Posterior vena cava (tissue), 2 donors: ENCODE data around the gene FBN1. TPM values are rescaled to one million over a fixed set of nuclear protein-coding genes. Genes with fewer than 3 reads are reported as not detected.
A peak's percentile ranks its signal among the peaks of the same experiment; 100 is the strongest.

ENCODE experiments used
- DNase-seq: peaks from one replicate; pipeline ENCODE4 v3.0.0-alpha.2; 2020; ENCODE audit warnings: low spot score
- intact Hi-C, 2 donors: fragments of 100-400 bp; cut with DNase I; formaldehyde crosslinking; loops; one replicate each; pipeline versions ENCODE4 v1.14.1 to v1.14.2; 2022 to 2023
- total RNA-seq, 2 donors: library from RNA; stranded (reverse); fragmentation: NEBNext Ultra II Directional; extraction: Animal tissue kit (Norgen Biotek cat#: 25700); gene quantifications; one replicate each; pipeline ENCODE4 v1.2.1, GENCODE V29; 2021
- donor health status: DM: yes; HTN: yes; CAD: no.
- donor health status: DM: yes; HTN: yes; CAD: no.

FBN1 gene
- total RNA-seq, 2 donors from 2014 or later, result 194 to 541 TPM

DNA sequence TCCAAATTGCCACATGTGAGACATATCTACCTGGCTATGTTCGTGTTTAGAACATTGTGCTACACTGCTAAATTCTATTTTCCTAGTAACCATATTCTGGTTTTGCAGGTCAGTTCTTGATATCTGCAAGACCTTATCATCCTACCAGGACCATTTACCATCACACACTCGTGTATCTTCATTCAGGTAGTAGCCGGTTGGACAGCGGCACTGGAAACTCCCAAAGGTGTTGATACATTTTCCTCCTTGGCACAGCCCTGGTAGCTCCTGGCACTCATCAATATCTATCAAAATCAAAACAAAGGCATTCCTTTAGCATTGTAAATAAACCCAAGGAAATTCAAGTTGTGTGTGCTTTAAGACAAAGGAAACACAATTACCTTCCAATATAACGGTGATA lies 180.1 kb downstream of the FBN1 start:
- no peak for DNase-seq
- intact Hi-C loops, result no loop called here

DNA sequence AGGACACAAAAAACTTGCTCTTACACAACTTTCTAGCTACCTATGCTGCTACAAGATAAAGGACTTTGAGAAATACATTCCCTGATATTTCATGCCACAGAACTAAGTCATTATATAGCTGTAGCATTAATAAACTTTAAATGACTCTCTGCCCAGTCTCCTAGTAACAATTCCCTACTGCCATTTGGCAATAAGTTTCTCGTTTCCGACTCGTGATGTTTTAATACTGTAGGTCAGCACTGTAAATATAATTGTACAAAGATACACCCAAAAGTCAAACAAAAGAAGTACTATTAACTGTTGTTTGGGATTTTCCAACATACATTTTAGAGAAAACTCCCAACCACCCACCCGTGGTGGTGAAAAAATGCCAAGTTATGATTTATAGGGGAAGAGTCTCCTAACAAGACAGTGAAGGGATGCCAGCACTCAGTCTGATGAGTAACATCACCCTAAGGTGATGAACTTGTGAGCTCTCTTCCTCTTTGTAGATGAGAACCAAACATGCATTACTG lies 182.1 kb downstream of the FBN1 start:
- intact Hi-C loops, result no loop called here
- DNase-seq, result no peak

- DNase-seq, result no peak
- intact Hi-C loops, result no loop called here
Measured at GRCh38 chr15:48462688-48463087, 182.8 kb downstream of the FBN1 start.

GRCh38 chr15:48459571-48460442 lies 185.7 kb downstream of the FBN1 start:
- DNase-seq, result no peak
- intact Hi-C loops, result no loop called here

DNA sequence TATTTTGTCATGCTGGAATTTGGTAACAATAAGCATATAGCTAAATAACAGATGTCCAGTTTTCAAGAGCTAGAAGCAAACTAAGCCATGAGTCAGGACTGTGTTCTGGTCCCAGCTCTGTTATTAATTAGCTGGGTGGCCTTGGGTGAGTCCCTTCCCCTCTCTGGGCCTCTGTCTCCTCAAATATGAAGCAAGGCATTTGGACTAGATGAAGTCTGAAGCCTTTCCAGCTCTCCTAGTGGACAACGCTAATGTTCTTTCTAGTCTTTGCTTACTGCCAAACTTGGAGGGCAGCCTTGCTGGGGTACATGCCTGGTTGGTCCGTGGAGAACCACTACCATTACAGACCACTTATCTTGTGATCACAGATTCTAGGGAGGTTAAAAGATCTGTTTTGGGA lies 186.6 kb downstream of the FBN1 start:
- intact Hi-C loops, result no loop called here
- no peak for DNase-seq

DNA sequence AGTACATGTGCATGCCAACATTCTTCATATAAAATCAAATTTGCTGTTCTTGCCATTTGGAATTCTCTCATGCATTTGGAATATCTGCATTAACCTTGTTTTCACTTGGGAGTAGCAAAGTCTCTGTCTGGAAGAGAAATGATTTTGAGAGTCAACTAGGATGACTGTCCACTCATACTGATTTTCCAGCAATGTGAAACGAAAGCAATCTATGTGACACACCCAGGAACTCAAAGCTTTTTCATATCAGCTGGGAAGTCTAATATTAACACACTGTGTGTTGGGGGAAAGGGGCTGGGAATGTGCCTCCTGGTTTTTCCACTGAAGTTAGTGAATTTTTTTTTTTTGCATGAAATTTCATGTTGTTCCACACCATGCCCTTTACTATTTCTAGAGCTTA lies 189.4 kb downstream of the FBN1 start:
- DNase-seq, result no peak
- intact Hi-C loops, result no loop called here

GRCh38 chr15:48451736-48452135 lies 193.8 kb downstream of the FBN1 start:
- intact Hi-C loops, result no loop called here
- no peak for DNase-seq

DNA sequence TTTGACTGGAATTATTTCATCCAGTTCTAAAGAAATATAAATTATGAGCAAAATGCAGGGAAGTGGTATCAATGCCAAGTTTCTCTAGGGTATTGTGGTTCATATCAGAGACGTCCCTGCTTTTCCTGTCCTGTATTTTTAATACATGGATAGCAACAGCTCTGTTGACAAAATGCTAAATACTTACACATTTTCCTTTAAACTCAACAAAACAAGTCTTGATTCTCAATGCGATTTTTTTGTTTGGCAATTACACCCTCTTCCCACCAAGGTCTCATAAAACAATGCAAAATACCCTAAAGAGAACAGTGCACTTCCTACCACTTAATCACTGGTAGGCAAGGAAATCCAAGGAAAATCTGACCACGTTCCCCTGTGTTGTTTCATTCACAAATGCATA lies 194.3 kb downstream of the FBN1 start:
- no peak for DNase-seq
- intact Hi-C loops, result no loop called here

DNA sequence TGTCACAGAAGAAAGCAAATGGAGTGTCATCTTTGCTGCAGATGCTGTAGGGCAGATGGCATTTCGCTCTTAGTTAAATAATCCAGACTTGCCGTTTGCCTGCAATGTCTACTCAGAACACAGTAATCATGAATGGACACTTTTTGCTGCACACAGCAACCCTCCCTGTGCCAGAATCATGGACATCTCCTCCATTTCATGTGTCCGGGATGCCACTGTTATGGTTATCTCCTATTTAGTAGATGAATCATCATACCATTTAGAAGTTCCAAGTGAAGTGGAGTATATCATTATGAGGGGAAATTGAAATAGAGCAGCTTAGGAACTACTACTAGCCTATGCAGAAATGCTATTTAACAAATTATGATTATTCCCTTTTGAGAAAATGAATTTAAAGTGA lies 195.8 kb downstream of the FBN1 start:
- DNase-seq, result no peak
- intact Hi-C loops, result loop anchor here in 1 of 2 donors (10.0 kb wide), 1 partner anchor 75 kb away; no protein-coding TSS in a partner anchor

DNA sequence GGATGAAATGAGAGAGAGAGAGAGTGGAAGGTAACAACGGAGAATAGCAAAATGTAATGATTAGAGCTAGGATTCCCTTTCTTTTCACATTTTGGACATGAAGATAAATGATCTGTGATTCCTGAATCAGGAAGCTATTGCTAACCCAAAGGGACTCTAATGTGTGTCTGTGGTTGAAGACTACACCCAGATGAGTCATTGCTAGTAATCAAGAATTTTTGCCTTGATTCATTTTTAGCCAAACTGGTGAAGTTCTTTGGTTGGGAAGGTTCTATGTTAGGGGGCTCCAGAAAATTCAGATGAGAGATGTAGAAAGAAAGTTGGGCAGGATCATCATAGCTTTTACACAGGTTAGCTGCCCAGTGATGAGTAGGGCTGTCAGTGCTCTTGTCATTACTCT lies 197.9 kb downstream of the FBN1 start:
- intact Hi-C loops, result loop anchor here in 1 of 2 donors (10.0 kb wide), 1 partner anchor 73 kb away; no protein-coding TSS in a partner anchor
- no peak for DNase-seq

- DNase-seq, result no peak
- intact Hi-C loops, result loop anchor here in 1 of 2 donors (10.0 kb wide), 1 partner anchor 72 kb away; no protein-coding TSS in a partner anchor
Measured at GRCh38 chr15:48447058-48447457, 198.5 kb downstream of the FBN1 start.

GRCh38 chr15:48442011-48442410 lies 203.5 kb downstream of the FBN1 start:
- intact Hi-C loops, result loop anchor here in 1 of 2 donors (10.0 kb wide), 1 partner anchor 67 kb away; no protein-coding TSS in a partner anchor
- no peak for DNase-seq

DNA sequence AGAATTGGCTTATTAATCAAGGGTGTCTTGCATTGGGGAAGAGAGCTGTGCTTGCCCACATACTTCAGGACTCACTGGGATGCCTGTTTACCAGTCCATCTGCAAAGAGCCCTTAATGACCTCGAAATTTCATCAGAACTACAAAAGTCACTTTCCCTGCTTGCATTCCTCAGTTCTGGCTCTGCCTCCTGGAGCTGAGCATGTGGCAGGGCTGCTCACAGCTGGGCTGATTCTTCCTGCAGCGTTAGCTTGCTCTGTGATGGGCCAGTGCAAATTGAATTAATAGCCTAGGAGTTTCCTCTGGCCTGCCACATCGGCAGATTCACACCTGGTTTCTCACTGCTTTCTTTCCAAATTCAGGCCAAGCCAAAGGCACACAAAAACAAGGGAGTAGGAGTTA lies 205.4 kb downstream of the FBN1 start:
- intact Hi-C loops, result loop anchor here in 1 of 2 donors (10.0 kb wide), 1 partner anchor 65 kb away; no protein-coding TSS in a partner anchor
- DNase-seq, result peak; percentile 74

GRCh38 chr15:48437178-48437577 lies 208.3 kb downstream of the FBN1 start:
- intact Hi-C loops, result no loop called here

DNA sequence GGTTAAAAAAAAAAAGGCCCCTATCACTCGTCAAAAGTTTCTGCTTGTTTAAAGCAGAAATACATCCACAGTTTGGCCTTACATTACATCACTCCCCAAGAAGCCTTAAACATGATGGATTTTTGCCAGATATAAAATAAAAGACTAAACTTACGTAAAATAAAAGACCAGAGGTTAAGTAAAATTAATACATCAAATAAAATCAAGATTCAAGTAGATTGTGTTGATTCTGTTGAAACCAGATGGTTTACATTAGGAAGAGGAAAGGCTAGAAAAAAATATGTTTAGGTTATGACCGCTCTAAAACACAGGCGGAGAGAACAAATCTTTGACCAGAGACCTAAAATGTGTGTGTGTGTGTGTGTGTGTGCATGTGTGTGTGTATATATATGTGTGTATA lies 210.2 kb downstream of the FBN1 start:
- intact Hi-C loops, result no loop called here
- no peak for DNase-seq

More at GRCh38 chr15:48437178-48437577, 208.3 kb downstream of the FBN1 start:
- no peak for DNase-seq

DNA sequence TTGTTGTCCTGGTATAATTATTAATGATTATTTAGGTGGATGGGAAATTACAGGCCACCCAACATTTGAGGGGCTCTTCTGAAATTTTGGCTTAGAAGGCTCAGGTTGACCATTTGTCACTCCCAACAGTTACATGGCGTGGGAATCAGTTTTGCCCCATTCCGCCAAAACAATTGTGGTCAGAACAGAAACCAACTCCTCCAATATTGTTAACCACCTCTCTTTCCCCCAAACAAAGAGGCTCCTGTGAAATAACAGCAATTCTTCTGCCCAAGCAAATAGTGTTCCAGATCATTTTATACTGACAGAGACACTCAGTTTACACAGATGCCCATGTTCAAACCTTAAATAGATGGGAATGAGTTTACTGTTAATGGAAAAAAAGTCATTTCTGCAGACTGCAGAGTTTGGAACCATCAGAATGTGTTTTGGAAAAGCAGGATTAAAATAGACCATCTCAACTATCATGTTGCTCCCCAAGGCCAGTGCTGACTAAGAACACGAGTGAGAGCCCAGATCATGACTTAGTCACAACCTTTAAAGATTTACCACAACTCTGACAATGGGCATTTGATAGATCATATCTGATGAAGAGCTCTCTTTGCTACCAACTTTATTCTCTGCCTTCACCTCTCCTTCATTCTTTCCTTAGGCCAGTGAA lies 212.2 kb downstream of the FBN1 start:
- intact Hi-C loops, result no loop called here

DNA sequence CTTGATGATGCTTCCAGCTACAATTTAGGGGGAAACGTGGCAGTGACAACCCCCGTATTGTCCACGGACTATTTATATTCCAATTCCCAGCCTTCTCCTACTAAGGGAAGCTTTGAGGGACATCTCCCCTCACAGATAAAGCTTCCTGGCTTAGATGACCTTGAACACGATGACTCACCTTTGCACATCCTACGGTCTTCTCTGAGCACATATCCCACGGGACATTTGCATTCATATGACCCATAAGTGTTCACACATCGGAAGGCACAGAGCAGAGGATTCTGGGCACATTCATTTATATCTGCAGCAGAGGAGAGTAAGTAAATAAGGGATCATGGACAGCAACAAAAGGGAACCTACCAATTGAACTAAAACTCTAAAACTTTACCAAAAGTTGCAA lies 212.8 kb downstream of the FBN1 start:
- intact Hi-C loops, result no loop called here
- no peak for DNase-seq

More for the DNA sequence above, 212.2 kb downstream of the FBN1 start:
- no peak for DNase-seq

GRCh38 chr15:48427960-48428547 lies 217.5 kb downstream of the FBN1 start:
- DNase-seq, result no peak
- intact Hi-C loops, result no loop called here

DNA sequence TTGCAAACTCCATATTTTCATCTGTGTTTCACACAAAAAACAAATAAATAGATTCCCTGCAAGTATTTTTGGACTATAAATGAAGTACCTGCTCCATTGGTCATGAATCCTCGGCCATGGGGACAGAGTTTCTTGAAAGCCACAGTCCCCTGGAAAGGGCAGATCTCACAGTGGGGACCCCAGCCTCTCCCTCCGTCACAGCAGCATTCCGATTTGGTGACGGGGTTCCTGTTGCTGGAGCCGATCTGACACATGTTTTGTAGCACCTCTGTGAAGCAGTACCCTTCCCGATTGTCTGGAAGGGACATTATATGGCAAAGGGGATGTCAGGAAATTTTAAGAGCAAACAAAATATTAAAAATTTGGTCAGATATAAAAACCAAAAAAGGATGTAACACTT lies 218.0 kb downstream of the FBN1 start:
- intact Hi-C loops, result no loop called here
- DNase-seq, result no peak

GRCh38 chr15:48426941-48427340 lies 218.6 kb downstream of the FBN1 start:
- DNase-seq, result no peak
- intact Hi-C loops, result no loop called here
